Gastroesophageal sphincter (tissue), 4 donors: ENCODE results near the gene GPR55. TPM values are rescaled to one million over a fixed set of nuclear protein-coding genes. Genes with fewer than 3 reads are reported as not detected.

Source experiments
- ATAC-seq: fragments of 150-250 bp; one replicate; pipeline ENCODE4 v1.9.1; 2016; ENCODE audit warnings: mild to moderate bottlenecking, moderate library complexity
- H3K27ac ChIP-seq, 4 donors: fragments of 200-600 bp; sonication (generic) in 3 of 4; 1 replicate in 3 of 4; 2 replicates in 1 of 4; pipeline ENCODE4 v1.5.1; 2016 to 2019
- H3K27me3 ChIP-seq: fragments of 200-600 bp; sonication (generic); one replicate; pipeline ENCODE4 v1.5.1; 2019
- H3K36me3 ChIP-seq, 2 donors: fragments of 200-600 bp; sonication (generic); one replicate each; pipeline ENCODE4 v1.5.1; 2019; ENCODE audit warnings: control low read depth in 1 of 2
- H3K4me1 ChIP-seq, 3 donors: fragments of 200-600 bp; sonication (generic); 1 replicate in 2 of 3; 2 replicates in 1 of 3; pipeline ENCODE4 v1.5.1; 2016 to 2019; ENCODE audit warnings: control low read depth in 2 of 3
- H3K4me3 ChIP-seq, 2 donors: fragments of 200-600 bp; sonication (generic); one replicate each; pipeline ENCODE4 v1.5.1; 2019; ENCODE audit warnings: mild to moderate bottlenecking in 1 of 2, moderate library complexity in 1 of 2
- H3K9me3 ChIP-seq, 3 donors: fragments of 200-600 bp; sonication (generic); one replicate each; pipeline ENCODE4 v1.5.1; 2017 to 2019; ENCODE audit warnings: control low read depth in 2 of 3
- EP300 ChIP-seq: sonication (generic); formaldehyde crosslinking; IDR thresholded peaks from one replicate; pipeline ENCODE4 v1.6.1; 2017; ENCODE audit warnings: antibody characterized with exemption, mild to moderate bottlenecking
- POLR2A ChIP-seq, 2 donors: fragments of 450-650 bp; IDR thresholded peaks; one replicate each; pipeline ENCODE4 v1.6.1; 2017; ENCODE audit warnings: antibody characterized with exemption in 2 of 2, mild to moderate bottlenecking in 2 of 2, moderate library complexity in 1 of 2
- POLR2AphosphoS5 ChIP-seq: sonication (generic); formaldehyde crosslinking; IDR thresholded peaks from one replicate; pipeline ENCODE4 v1.6.1; 2017; ENCODE audit warnings: antibody characterized with exemption
- WGBS, 2 donors: methylation state at CpG; one replicate each; pipeline ENCODE4 v1.1.5; 2018; ENCODE audit warnings: low coverage in 1 of 2; 5-methylcytosine and 5-hydroxymethylcytosine counted together
- total RNA-seq, 4 donors: library from RNA; depleted of rRNA; stranded (reverse); fragments of >200 nt; gene quantifications; one replicate each; pipeline ENCODE4 v1.1.0, GENCODE V29; 2016
- TF ChIP-seq, protein P1 (sequence below), 4 experiments: fragments of 200-600 bp in 2 of 4; fragments of 450-650 bp in 2 of 4; sonication (generic) in 1 of 4; IDR thresholded peaks; one replicate each; pipeline ENCODE4 v1.5.1; 2017 to 2019; ENCODE audit warnings: antibody characterized with exemption in 4 of 4, mild to moderate bottlenecking in 2 of 4, moderate library complexity in 2 of 4

The GPR55 gene
- total RNA-seq, 4 donors from 2014 or later = 0.08 to 0.12 TPM; not detected in 2

DNA sequence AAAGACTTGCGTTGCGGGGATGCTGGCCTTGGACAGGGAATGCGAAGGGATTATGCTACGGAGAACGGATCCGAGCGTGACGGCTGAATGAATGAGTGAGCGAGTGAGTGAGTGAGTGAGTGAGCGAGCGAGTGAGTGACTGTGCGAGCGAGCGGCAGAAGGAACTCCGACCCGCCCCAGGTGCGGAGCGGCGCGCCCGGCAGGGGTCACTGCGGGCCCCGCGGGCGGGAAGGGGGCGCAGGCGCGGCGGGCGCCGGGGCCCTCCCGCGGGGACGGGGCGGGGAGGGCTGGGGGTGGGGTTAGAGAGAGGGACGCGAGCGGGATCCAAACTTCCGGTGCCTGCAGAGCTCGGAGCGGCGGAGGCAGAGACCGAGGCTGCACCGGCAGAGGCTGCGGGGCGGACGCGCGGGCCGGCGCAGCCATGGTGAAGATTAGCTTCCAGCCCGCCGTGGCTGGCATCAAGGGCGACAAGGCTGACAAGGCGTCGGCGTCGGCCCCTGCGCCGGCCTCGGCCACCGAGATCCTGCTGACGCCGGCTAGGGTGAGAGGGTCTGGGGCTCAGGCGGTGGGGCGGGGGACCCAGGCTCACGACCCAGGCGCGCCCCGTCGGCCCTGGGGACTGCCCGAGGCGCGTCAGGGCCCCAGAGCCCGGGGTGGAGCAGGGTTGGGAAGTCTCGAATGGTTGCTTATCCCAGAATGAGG, 60.3 kb downstream of the GPR55 start, which contains the start of gene ITM2C:
Gene ITM2C (plus strand): TSS at position 338 of the 702 bp plus-strand sequence. CDS start 84 bp downstream, at position 422.
- Histone ChIP-seq H3K27me3 (no peaks in the 10 kb centered on the region), H3K27ac (peak within 1 kb of the TSS in 3 of 4 donors; percentile 77 to 85 (median 80)), H3K9me3 (no peaks in the 10 kb centered on the region), H3K36me3 (no peaks in the 10 kb centered on the region), H3K4me1 (peaks cover 0 to 56% (median 26%) of the 10 kb centered on the region in 3 donors), H3K4me3 (peak within 1 kb of the TSS; percentile 54 to 89)
- 0 to 1% methylated on average over 16 to 21 of the region's 76 CpGs for WGBS, 2 donors
- peak; percentile 85 for ATAC-seq
- TF ChIP-seq EP300 (no peak), POLR2AphosphoS5 (peak; percentile 40), POLR2A (IDR thresholded peaks at IDR 0.05) (no peak)
- TF ChIP-seq, protein P1, sequence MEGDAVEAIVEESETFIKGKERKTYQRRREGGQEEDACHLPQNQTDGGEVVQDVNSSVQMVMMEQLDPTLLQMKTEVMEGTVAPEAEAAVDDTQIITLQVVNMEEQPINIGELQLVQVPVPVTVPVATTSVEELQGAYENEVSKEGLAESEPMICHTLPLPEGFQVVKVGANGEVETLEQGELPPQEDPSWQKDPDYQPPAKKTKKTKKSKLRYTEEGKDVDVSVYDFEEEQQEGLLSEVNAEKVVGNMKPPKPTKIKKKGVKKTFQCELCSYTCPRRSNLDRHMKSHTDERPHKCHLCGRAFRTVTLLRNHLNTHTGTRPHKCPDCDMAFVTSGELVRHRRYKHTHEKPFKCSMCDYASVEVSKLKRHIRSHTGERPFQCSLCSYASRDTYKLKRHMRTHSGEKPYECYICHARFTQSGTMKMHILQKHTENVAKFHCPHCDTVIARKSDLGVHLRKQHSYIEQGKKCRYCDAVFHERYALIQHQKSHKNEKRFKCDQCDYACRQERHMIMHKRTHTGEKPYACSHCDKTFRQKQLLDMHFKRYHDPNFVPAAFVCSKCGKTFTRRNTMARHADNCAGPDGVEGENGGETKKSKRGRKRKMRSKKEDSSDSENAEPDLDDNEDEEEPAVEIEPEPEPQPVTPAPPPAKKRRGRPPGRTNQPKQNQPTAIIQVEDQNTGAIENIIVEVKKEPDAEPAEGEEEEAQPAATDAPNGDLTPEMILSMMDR (IDR thresholded peaks at IDR 0.05) = peak in 2 of 4 experiments; percentile 20 to 56

DNA sequence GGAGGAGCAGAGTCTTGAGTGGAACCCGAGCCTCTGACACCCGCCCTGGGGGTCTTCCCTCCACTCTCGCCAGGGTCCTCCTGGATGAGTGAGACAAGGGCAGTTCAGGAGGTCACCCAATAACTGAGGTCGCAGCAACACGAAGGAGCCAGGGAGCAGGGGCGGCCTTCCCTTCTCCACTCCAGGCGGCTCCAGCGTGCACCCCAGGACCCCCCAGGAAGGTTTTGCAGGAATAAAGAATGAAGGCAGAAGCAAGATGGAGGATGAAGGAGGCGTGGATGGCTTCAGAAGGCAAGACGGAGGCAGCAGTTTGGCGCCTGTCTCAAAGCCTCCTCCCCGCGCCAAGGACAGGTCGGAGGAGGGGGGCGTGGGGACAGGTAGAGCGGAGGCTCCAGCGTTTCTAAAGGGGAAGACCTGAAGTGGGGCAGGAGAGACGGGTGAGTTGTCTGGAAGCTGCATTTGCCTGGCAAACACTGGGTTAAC, 60.9 kb downstream of the GPR55 start:
- Histone ChIP-seq H3K4me3 (peak overlapping the region; percentile 54 to 89), H3K4me1 (peaks cover 0 to 50% (median 22%) of the 10 kb centered on the region in 3 donors), H3K36me3 (no peaks in the 10 kb centered on the region), H3K27me3 (no peaks in the 10 kb centered on the region), H3K27ac (peak overlapping the region in 3 of 4 donors; percentile 28 to 85 (median 77)), H3K9me3 (no peaks in the 10 kb centered on the region)
- WGBS, 2 donors = 18 to 43% methylated on average over 10 to 13 of the region's 18 CpGs
- no peak for ATAC-seq
- TF ChIP-seq POLR2A (IDR thresholded peaks at IDR 0.05) = no peak
- no peak for TF ChIP-seq EP300

DNA sequence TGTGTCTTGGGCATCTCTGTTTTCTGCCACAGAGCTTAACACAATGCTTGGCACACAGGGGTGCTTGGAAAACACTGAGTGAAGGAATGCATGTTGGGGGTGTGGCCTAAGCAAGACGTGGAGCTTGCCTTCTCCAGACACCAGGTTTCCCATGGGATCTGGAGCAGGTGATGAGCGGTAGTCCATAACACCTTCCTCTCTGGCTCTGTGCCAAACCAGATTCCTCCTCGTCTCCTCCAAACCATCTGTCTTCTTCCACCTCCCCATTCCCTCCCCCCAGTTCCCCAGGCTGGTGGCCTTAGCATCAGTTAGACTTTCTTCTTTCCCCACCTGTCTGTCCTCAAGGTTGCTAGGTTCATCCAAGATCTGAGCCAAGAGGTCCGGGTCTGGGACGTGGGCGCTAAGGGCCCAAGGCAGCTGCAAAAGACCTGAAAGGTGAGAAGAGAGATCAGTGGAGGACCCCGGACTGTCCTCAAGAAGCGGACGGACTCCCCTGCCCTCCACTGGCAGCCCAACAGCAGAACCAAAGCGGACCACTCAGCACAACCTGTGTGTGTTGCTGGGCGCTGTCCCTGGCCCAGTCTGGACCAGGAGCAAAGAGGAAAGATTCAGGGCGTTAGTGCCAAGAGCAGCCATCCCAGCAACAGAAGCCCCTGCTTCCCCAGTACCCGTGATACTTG, 61.5 kb downstream of the GPR55 start:
- Histone ChIP-seq H3K4me1 (peaks cover 0 to 45% (median 19%) of the 10 kb centered on the region in 3 donors), H3K9me3 (no peaks in the 10 kb centered on the region), H3K27ac (no peak overlapping the region), H3K27me3 (no peaks in the 10 kb centered on the region), H3K36me3 (no peaks in the 10 kb centered on the region), H3K4me3 (no peak overlapping the region)
- 65% methylated on average over 3 of the region's 13 CpGs; no CpG with 5 or more reads in 1 of the 2 donors for WGBS, 2 donors
- no peak for ATAC-seq
- TF ChIP-seq POLR2AphosphoS5 (no peak), POLR2A (IDR thresholded peaks at IDR 0.05) (no peak), EP300 (no peak)
- TF ChIP-seq, protein P1 (IDR thresholded peaks at IDR 0.05) = no peak

DNA sequence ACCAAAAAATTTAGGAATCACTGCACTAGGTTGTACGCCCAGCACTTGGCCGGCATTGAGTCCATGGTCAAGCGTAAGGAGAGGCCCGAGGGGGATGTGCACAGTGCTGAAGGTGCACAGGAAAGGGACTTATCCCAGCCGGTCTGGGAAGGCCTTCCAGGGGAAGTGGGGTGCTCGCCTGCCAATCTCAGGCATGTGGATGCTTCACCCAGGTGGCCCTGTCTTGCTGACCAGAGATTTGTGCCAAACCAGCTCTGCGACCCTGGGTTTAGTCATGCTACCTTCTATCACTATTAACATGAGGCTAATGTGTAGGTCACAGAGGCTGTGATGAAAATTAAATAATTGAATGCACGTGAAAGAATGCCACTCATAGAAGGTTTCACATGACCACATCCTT, 62.0 kb downstream of the GPR55 start:
- TF ChIP-seq EP300 (no peak), POLR2AphosphoS5 (no peak), POLR2A (IDR thresholded peaks at IDR 0.05) (no peak)
- TF ChIP-seq, protein P1 (IDR thresholded peaks at IDR 0.05) = no peak
- no peaks in the 10 kb centered on the region for H3K36me3 ChIP-seq
- peaks cover 0 to 39% (median 17%) of the 10 kb centered on the region in 3 donors for H3K4me1 ChIP-seq
- no peaks in the 10 kb centered on the region for H3K27me3 ChIP-seq
- 76% methylated on average over 8 of the region's 8 CpGs; no CpG with 5 or more reads in 1 of the 2 donors for WGBS, 2 donors
- no peak overlapping the region for H3K4me3 ChIP-seq
- H3K9me3 ChIP-seq = no peaks in the 10 kb centered on the region
- no peak overlapping the region for H3K27ac ChIP-seq
- no peak for ATAC-seq

DNA sequence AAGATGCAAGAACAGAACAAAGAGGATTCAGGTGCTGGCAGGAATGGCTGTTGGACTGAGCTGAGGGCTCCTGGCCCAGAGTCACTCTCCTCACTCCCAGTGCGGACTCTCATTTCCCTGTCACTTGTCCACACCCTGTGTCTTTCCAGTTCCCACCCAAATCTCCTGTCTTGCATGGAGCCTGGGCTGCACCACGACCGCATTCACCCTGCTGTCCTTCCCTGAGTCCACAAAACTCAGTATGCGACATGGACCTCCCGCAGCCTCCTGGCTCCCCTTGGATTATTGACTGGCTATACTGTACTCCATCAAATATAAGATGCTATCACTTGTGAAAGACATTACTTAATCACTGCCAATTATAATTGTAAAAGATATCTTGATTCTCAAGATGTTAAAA, 62.8 kb downstream of the GPR55 start:
- Histone ChIP-seq H3K4me1 (peaks cover 0 to 32% (median 16%) of the 10 kb centered on the region in 3 donors), H3K27me3 (peaks cover under 1% of the 10 kb centered on the region), H3K4me3 (no peak overlapping the region), H3K27ac (no peak overlapping the region), H3K9me3 (no peaks in the 10 kb centered on the region), H3K36me3 (no peaks in the 10 kb centered on the region)
- no peak for TF ChIP-seq POLR2A (IDR thresholded peaks at IDR 0.05)
- TF ChIP-seq EP300 = no peak
- TF ChIP-seq, protein P1 (IDR thresholded peaks at IDR 0.05) = no peak
- no peak for TF ChIP-seq POLR2AphosphoS5
- 84% methylated on average over 5 of the region's 5 CpGs; no CpG with 5 or more reads in 1 of the 2 donors for WGBS, 2 donors
- no peak for ATAC-seq
